ENCODE measurements around the gene KIF6. TPM values are rescaled to one million over a fixed set of nuclear protein-coding genes. Genes with fewer than 3 reads are reported as not detected.

KIF6 gene
- total RNA-seq, 1 experiment from 2014 or later, result not detected

DNA sequence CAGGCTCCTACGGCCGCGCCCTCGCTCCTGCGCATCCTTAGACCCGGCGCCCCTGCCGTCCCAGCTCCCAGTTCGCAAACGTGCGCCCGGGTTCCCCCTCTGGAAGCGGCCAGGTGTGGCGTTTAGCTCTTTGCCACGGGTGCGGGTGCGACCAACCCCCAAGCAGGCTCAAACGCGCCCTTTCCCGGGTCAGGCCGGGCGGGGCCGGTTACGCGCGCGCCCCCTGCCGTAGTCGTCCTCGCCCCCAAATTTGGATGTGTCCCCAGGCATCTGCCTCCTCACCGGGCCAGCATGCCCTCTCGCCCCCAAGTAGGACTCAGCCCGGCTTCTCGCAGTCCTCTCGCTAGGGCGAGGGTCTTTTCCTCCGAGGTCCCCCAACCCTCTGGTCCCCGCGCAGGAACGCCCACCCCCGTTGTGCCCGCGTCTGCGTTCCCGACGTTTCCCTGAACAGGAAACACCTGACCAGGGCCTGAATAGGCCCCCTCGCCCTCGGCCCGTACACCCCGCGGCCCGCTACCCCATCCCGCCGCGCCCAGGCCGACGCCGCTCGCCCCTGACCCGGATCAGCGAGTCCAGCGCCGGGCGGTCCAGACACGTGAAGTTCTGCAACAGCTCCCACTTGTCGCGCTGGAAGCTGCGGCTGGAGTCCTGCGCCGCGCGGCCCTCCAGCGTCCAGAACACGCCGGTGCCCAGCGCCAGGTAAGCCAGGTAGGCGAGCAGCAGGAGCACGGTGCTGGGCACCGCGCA is 411.5 kb downstream of the KIF6 start:
- no peak for ATAC-seq
- TF ChIP-seq POLR2A (IDR thresholded peaks at IDR 0.05; ENCODE audit: borderline replicate concordance, extremely low read depth, insufficient read depth, insufficient read length) (no peak), CBX3 (IDR thresholded peaks at IDR 0.05; ENCODE audit: low read depth) (no peak), EZH2 (IDR thresholded peaks at IDR 0.05) (no peak), SRF (IDR thresholded peaks at IDR 0.05; ENCODE audit: low read depth) (no peak), ZNF274 (IDR thresholded peaks at IDR 0.05; ENCODE audit: low read depth, low read length) (no peak), POLR2AphosphoS5 (IDR thresholded peaks at IDR 0.05; ENCODE audit: low read depth, low read length) (no peak), EGR1 (IDR thresholded peaks at IDR 0.05; ENCODE audit: low read depth) (no peak), RAD21 (IDR thresholded peaks at IDR 0.05; ENCODE audit: low read depth) (no peak), CEBPB (IDR thresholded peaks at IDR 0.05; ENCODE audit: low read depth) (no peak), ZFX (IDR thresholded peaks at IDR 0.05) (no peak), SP1 (IDR thresholded peaks at IDR 0.05; ENCODE audit: low read depth) (no peak)
- TF ChIP-seq, protein P1, sequence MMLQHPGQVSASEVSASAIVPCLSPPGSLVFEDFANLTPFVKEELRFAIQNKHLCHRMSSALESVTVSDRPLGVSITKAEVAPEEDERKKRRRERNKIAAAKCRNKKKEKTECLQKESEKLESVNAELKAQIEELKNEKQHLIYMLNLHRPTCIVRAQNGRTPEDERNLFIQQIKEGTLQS (IDR thresholded peaks at IDR 0.05), result no peak
- TF ChIP-seq, protein P2, sequence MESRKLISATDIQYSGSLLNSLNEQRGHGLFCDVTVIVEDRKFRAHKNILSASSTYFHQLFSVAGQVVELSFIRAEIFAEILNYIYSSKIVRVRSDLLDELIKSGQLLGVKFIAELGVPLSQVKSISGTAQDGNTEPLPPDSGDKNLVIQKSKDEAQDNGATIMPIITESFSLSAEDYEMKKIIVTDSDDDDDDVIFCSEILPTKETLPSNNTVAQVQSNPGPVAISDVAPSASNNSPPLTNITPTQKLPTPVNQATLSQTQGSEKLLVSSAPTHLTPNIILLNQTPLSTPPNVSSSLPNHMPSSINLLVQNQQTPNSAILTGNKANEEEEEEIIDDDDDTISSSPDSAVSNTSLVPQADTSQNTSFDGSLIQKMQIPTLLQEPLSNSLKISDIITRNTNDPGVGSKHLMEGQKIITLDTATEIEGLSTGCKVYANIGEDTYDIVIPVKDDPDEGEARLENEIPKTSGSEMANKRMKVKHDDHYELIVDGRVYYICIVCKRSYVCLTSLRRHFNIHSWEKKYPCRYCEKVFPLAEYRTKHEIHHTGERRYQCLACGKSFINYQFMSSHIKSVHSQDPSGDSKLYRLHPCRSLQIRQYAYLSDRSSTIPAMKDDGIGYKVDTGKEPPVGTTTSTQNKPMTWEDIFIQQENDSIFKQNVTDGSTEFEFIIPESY (IDR thresholded peaks at IDR 0.05; ENCODE audit: extremely low read depth, insufficient replicate concordance, low read length), result no peak
- TF ChIP-seq, protein P3, sequence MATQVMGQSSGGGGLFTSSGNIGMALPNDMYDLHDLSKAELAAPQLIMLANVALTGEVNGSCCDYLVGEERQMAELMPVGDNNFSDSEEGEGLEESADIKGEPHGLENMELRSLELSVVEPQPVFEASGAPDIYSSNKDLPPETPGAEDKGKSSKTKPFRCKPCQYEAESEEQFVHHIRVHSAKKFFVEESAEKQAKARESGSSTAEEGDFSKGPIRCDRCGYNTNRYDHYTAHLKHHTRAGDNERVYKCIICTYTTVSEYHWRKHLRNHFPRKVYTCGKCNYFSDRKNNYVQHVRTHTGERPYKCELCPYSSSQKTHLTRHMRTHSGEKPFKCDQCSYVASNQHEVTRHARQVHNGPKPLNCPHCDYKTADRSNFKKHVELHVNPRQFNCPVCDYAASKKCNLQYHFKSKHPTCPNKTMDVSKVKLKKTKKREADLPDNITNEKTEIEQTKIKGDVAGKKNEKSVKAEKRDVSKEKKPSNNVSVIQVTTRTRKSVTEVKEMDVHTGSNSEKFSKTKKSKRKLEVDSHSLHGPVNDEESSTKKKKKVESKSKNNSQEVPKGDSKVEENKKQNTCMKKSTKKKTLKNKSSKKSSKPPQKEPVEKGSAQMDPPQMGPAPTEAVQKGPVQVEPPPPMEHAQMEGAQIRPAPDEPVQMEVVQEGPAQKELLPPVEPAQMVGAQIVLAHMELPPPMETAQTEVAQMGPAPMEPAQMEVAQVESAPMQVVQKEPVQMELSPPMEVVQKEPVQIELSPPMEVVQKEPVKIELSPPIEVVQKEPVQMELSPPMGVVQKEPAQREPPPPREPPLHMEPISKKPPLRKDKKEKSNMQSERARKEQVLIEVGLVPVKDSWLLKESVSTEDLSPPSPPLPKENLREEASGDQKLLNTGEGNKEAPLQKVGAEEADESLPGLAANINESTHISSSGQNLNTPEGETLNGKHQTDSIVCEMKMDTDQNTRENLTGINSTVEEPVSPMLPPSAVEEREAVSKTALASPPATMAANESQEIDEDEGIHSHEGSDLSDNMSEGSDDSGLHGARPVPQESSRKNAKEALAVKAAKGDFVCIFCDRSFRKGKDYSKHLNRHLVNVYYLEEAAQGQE (IDR thresholded peaks at IDR 0.05; ENCODE audit: low read depth), result no peak
- ChIA-PET POLR2A (no interaction called here), CTCF (no interaction called here), RAD21 (ENCODE audit: low non-redundant PET in 1 of 2, low total read pairs in 2 of 2, uncharacterized antibody in 2 of 2, unreplicated experiment in 2 of 2) (no interaction called here)
- Histone ChIP-seq H3K4me3 (replicated peaks in 1 of 2; ENCODE audit: low read depth in 1 of 2, low read length in 2 of 2) (no peak overlapping the region), H3K79me2 (ENCODE audit: insufficient read depth, low read length) (no peaks in the 10 kb centered on the region), H3K36me3 (ENCODE audit: control insufficient read depth in 1 of 2, insufficient read depth in 2 of 2, low read length in 2 of 2) (no peaks in the 10 kb centered on the region), H3K27me3 (ENCODE audit: insufficient read depth, low read length) (no peaks in the 10 kb centered on the region; the same call in 1 of the 2 replicates), H3K27ac (ENCODE audit: low read depth, low read length) (no peak overlapping the region), H3K9me2 (ENCODE audit: insufficient read depth) (no peaks in the 10 kb centered on the region), H4K20me1 (ENCODE audit: insufficient read depth) (no peaks in the 10 kb centered on the region), H3K4me2 (ENCODE audit: low read length) (no peak overlapping the region), H3K9me3 (ENCODE audit: control insufficient read depth in 1 of 2, insufficient read depth in 1 of 2, low read depth in 1 of 2, low read length in 2 of 2) (no peaks in the 10 kb centered on the region), H3K9ac (ENCODE audit: low read length) (no peak overlapping the region), H2AFZ (ENCODE audit: low read depth, low read length, poor library complexity, severe bottlenecking) (no peak overlapping the region), H3K4me1 (ENCODE audit: control insufficient read depth in 1 of 2, insufficient read depth in 2 of 2, low read length in 2 of 2) (no peaks in the 10 kb centered on the region)
- DNase-seq (ENCODE audit: low read depth, low spot score), result no peak
- BruUV-seq (replicated peaks), result no TSS peak
- intact Hi-C loops (cut with micrococcal nuclease), result loop anchor here (5.0 kb wide), 1 partner anchor 211 kb away; no protein-coding TSS in a partner anchor
